B cell (primary cell): Measurements from ENCODE around the gene CFAP20DC. TPM values are rescaled to one million over a fixed set of nuclear protein-coding genes. Genes with fewer than 3 reads are reported as not detected.

Experiments
- ATAC-seq: fragments of 200-7000 bp; cut with Tn5 transposase; one replicate; pipeline ENCODE4 v1.10.0; 2021; ENCODE audit warnings: low read depth, mild to moderate bottlenecking, moderate number of reproducible peaks, moderate library complexity
- CTCF ChIA-PET: fragments of 350-600 bp; sonication (Branson Sonifier 250); formaldehyde crosslinking; loops from one replicate; lab custom pipeline; 2021; ENCODE audit warnings: antibody characterized with exemption, inconsistent platforms; lab: Charles Lee
- POLR2A ChIA-PET: fragments of 350-600 bp; sonication (Branson Sonifier 250); formaldehyde crosslinking; loops from one replicate; lab custom pipeline; 2021; ENCODE audit warnings: antibody characterized with exemption; lab: Charles Lee
- DNase-seq: peaks from one replicate; pipeline ENCODE4 v3.0.0; 2013
- H2AFZ ChIP-seq: 2 replicates; pipeline ENCODE4 v1.6.1; 2012; ENCODE audit warnings: mild to moderate bottlenecking, low read depth, low read length; ENCODE audit not compliant: insufficient read depth, poor library complexity, severe bottlenecking
- H3K27ac ChIP-seq, 2 donors: 1 replicate in 1 of 2; 2 replicates in 1 of 2; pipeline ENCODE4 v1.5.1; 2012 to 2013; ENCODE audit warnings: low read length in 2 of 2, mild to moderate bottlenecking in 2 of 2, moderate library complexity in 1 of 2
- H3K27me3 ChIP-seq, 4 experiments: fragments of 200-600 bp in 1 of 4; sonication (generic) in 1 of 4; replicated peaks in 1 of 4; 1 replicate in 2 of 4; 2 replicates in 2 of 4; pipeline versions ENCODE4 v1.6.1 to v1.7.0; 2013 to 2016; ENCODE audit warnings: low read length in 3 of 4, mild to moderate bottlenecking in 2 of 4, mixed read lengths in 1 of 4, moderate library complexity in 1 of 4; ENCODE audit not compliant: insufficient read depth in 4 of 4, control insufficient read depth in 3 of 4; ENCODE audit errors: control extremely low read depth in 1 of 4
- H3K36me3 ChIP-seq, 2 experiments: replicated peaks in 1 of 2; 1 replicate in 1 of 2; 2 replicates in 1 of 2; pipeline versions ENCODE4 v1.6.1 to v1.7.1; 2013; ENCODE audit warnings: low read length in 1 of 2; ENCODE audit not compliant: insufficient read depth in 2 of 2, control insufficient read depth in 1 of 2; ENCODE audit errors: control extremely low read depth in 1 of 2, extremely low read depth in 1 of 2
- H3K4me1 ChIP-seq, 2 donors: fragments of 200-600 bp in 1 of 2; sonication (generic) in 1 of 2; 1 replicate in 1 of 2; 2 replicates in 1 of 2; pipeline versions ENCODE4 v1.5.1 to v1.6.1; 2013 to 2017; ENCODE audit warnings: low read length in 2 of 2; ENCODE audit not compliant: control insufficient read depth in 2 of 2, insufficient read depth in 2 of 2
- H3K4me2 ChIP-seq: replicated peaks from 2 replicates; pipeline ENCODE3; 2012; ENCODE audit warnings: mild to moderate bottlenecking, low read depth, low read length; ENCODE audit not compliant: poor library complexity, severe bottlenecking
- H3K4me3 ChIP-seq, 5 experiments: fragments of 200-600 bp in 1 of 5; sonication (generic) in 1 of 5; 1 replicate in 3 of 5; 2 replicates in 2 of 5; pipeline versions ENCODE4 v1.5.1 to v1.7.0; 2011 to 2016; ENCODE audit warnings: low read length in 4 of 5, mild to moderate bottlenecking in 4 of 5, low read depth in 2 of 5, control low read depth in 1 of 5, moderate library complexity in 1 of 5; ENCODE audit not compliant: insufficient read depth in 1 of 5; ENCODE audit errors: control extremely low read depth in 1 of 5, extremely low read depth in 1 of 5
- H3K79me2 ChIP-seq: fragments of 200-600 bp; sonication (generic); one replicate; pipeline ENCODE4 v1.6.0; 2016; ENCODE audit warnings: low read length; ENCODE audit not compliant: control insufficient read depth, insufficient read depth
- H3K9ac ChIP-seq: fragments of 200-600 bp; sonication (generic); 2 replicates; pipeline ENCODE4 v1.6.1; 2017; ENCODE audit warnings: mild to moderate bottlenecking, low read length, moderate library complexity
- H3K9me3 ChIP-seq, 3 donors: one replicate each; pipeline versions ENCODE4 v1.6.1 to v1.7.1; 2013; ENCODE audit warnings: low read length in 2 of 3; ENCODE audit not compliant: control insufficient read depth in 2 of 3, insufficient read depth in 1 of 3; ENCODE audit errors: control extremely low read depth in 1 of 3
- H4K20me1 ChIP-seq: 2 replicates; pipeline ENCODE4 v1.6.0; 2012; ENCODE audit warnings: mild to moderate bottlenecking, low read length; ENCODE audit not compliant: insufficient read depth, control insufficient read depth, poor library complexity, severe bottlenecking
- H3K27ac Mint-ChIP-seq: one replicate; pipeline ENCODE4 v1.8.0; 2021; ENCODE audit warnings: mixed read lengths
- H3K27me3 Mint-ChIP-seq: one replicate; pipeline ENCODE4 v1.8.0; 2021; ENCODE audit warnings: mixed read lengths
- H3K4me1 Mint-ChIP-seq: one replicate; pipeline ENCODE4 v1.8.0; 2021; ENCODE audit warnings: mixed read lengths
- H3K4me3 Mint-ChIP-seq: one replicate; pipeline ENCODE4 v1.8.0; 2021; ENCODE audit warnings: mixed read lengths
- H3K9me3 Mint-ChIP-seq: one replicate; pipeline ENCODE4 v1.8.0; 2022; ENCODE audit warnings: mixed read lengths; ENCODE audit not compliant: insufficient read depth
- CTCF ChIP-seq: fragments of 200-600 bp; IDR thresholded peaks from one replicate; pipeline ENCODE4 v1.8.0; 2022; ENCODE audit warnings: antibody characterized with exemption, mild to moderate bottlenecking
- EZH2 ChIP-seq: IDR thresholded peaks from 2 replicates; pipeline ENCODE4 v1.6.1; 2012; ENCODE audit warnings: borderline replicate concordance, low read depth, mild to moderate bottlenecking, moderate library complexity, low read length; ENCODE audit not compliant: insufficient read depth, poor library complexity, severe bottlenecking
- WGBS: methylation state at CpG from one replicate; pipeline ENCODE4 v1.1.5; 2013; ENCODE audit warnings: missing lambda C conversion rate; ENCODE audit not compliant: insufficient coverage; 5-methylcytosine and 5-hydroxymethylcytosine counted together
- intact Hi-C: fragments of 100-400 bp; cut with micrococcal nuclease; formaldehyde crosslinking; loops from one replicate; pipeline ENCODE4 v1.10.0; 2022
- polyA plus RNA-seq: library from polyadenylated mRNA; depleted of rRNA; stranded (reverse); fragments of >200 nt; gene quantifications from 2 replicates; pipeline ENCODE4 v1.2.3, GENCODE V29; 2012
- total RNA-seq, 2 donors: library from RNA; stranded (reverse); fragments of 120-200 nt in 1 of 2; gene quantifications; 1 replicate in 1 of 2; 2 replicates in 1 of 2; pipeline versions ENCODE4 v1.2.3 to v1.2.4, GENCODE V29; 2013 to 2022

CFAP20DC gene
- total and polyA plus RNA-seq, 2 donors (not counting 1 experiment from before 2014, with no cell fraction given), result 0.27 to 1.2 TPM

DNA sequence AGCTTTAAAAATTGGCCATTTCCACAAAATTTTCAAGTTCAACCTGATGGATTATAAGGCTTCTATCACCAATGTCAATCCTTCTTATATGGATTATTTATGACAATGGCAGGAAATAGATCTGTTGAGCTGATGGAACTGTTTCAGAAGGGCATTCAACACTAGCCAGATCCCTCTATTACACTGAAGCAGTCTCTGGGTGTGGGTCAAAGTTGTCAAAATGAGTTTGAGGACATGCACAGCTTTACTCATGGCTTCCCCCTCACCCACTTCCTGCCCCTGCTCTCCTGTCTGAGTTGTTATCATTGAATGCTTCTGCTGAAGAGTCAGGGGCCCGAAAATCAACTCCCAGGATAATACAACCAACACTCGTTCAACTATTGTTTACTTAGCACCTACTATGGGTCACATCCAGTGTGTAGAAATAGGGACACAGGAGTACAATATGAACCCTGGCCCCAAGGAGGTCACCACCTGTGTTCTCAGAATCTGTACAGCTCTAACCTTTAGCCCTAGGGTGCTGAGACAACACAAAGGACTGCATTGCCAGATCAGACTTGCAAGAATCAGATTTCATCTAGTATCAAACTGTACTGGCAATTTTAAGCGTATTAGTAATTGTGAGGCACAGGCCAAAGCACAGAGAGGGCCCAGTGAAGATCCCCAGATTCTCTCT is 341.6 kb downstream of the CFAP20DC start:
- no peaks in the 10 kb centered on the region for H3K36me3 ChIP-seq
- H3K27ac ChIP-seq, result no peak overlapping the region
- no peak overlapping the region for H3K27ac Mint-ChIP-seq
- H4K20me1 ChIP-seq, result no peaks in the 10 kb centered on the region
- ATAC-seq (no peak), DNase-seq (no peak)
- no peak overlapping the region for H3K4me3 Mint-ChIP-seq
- ChIA-PET POLR2A (no interaction called here), CTCF (no interaction called here)
- 93% methylated on average over 3 of the region's 3 CpGs for WGBS
- no peak overlapping the region for H3K4me2 ChIP-seq
- intact Hi-C loops, result no loop called here
- H3K79me2 ChIP-seq, result no peaks in the 10 kb centered on the region
- H3K27me3 ChIP-seq, result no peaks in the 10 kb centered on the region
- H3K4me1 ChIP-seq, result no peaks in the 10 kb centered on the region
- H3K9me3 ChIP-seq, result no peaks in the 10 kb centered on the region
- no peaks in the 10 kb centered on the region for H3K27me3 Mint-ChIP-seq
- no peak overlapping the region for H3K9ac ChIP-seq
- no peaks in the 10 kb centered on the region for H3K4me1 Mint-ChIP-seq
- no peak overlapping the region for H3K4me3 ChIP-seq
- no peak overlapping the region for H2AFZ ChIP-seq
- no peak for TF ChIP-seq CTCF
- TF ChIP-seq EZH2, result no peak
- H3K9me3 Mint-ChIP-seq, result no peaks in the 10 kb centered on the region

DNA sequence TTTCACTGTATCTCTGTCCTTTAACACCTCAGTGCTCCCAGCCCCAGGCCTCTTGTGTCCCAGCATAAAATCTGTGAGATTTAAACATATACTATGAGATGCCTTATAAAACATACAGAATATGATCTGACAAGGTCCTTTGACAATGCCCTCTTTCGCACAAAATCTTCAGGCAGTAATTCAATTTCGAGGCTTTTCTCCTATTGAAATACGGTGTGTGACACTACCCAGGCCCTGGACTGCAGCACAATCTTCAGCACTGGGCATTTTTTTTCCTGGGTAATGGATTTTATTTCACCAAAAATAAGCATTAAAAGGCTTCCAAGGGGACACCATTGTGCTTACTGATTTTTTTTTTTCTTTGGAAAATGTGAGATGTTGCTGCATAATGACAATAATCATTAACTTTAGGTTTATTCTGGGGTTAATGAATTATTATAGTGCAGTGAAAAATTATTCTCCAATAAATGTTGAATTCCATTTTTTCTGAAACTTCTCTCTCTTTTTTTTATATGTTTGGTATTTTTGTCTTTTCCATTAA is 342.4 kb downstream of the CFAP20DC start:
- Histone ChIP-seq H2AFZ (no peak overlapping the region), H3K4me3 (no peak overlapping the region), H3K27me3 (no peaks in the 10 kb centered on the region), H3K4me2 (no peak overlapping the region), H4K20me1 (no peaks in the 10 kb centered on the region), H3K27ac (no peak overlapping the region), H3K79me2 (no peaks in the 10 kb centered on the region), H3K9me3 (no peaks in the 10 kb centered on the region), H3K9ac (no peak overlapping the region), H3K4me1 (no peaks in the 10 kb centered on the region), H3K36me3 (no peaks in the 10 kb centered on the region)
- WGBS, result 90% methylated on average over 3 of the region's 3 CpGs
- DNase-seq, result no peak
- CTCF ChIA-PET, result no interaction called here
- Mint-ChIP-seq H3K9me3 (no peaks in the 10 kb centered on the region), H3K27ac (no peak overlapping the region), H3K4me1 (no peaks in the 10 kb centered on the region), H3K27me3 (no peaks in the 10 kb centered on the region), H3K4me3 (no peak overlapping the region)
- TF ChIP-seq CTCF, result no peak
- TF ChIP-seq EZH2, result no peak
- intact Hi-C loops, result no loop called here
- ATAC-seq, result no peak
- POLR2A ChIA-PET, result no interaction called here
